ENCODE results near the gene PTPRT. TPM values are rescaled to one million over a fixed set of nuclear protein-coding genes. Genes with fewer than 3 reads are reported as not detected.

PTPRT gene
- total and polyA plus RNA-seq, 2 of the 13 experiments (the other 11 are each of a cell fraction or from before 2014, with no cell fraction given): under 0.01 to 0.09 TPM

DNA sequence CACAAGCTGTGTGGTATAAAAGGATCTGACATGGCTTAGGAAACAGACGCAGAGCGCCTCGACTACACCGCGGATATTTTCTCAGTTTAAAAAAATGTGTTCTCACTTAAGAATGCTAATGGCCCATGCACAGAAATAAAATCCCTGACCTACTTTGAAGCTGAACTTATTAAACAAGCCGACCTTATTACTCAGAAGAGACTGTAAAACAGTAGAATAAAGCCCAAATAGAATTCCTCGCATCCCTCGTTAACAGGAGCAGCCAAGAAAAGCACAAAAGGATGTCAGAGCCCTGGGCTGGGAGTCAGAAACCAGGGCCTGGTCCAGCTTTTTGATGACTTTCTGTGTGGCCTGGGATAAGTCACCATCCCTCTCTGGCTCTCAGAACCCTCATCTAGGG is 489.3 kb downstream of the PTPRT start:
- Histone ChIP-seq H3K4me3 (replicated peaks in 1 of 3; ENCODE audit: insufficient read depth in 1 of 3, low read depth in 2 of 3, low read length in 3 of 3) (no peak overlapping the region), H3K9ac (ENCODE audit: insufficient read depth, low read depth, low read length) (no peak overlapping the region), H3K9me3 (ENCODE audit: low read length) (peaks cover 72% of the 10 kb centered on the region), H3K4me2 (ENCODE audit: low read depth, low read length) (no peak overlapping the region), H3K79me2 (ENCODE audit: insufficient read depth, low read length) (no peaks in the 10 kb centered on the region), H3K27ac (ENCODE audit: extremely low read length, insufficient read depth, low read length) (no peak overlapping the region), H3K36me3 (replicated peaks in 1 of 2; ENCODE audit: control insufficient read depth in 1 of 2, insufficient read depth in 2 of 2, low read length in 2 of 2) (no peaks in the 10 kb centered on the region), H2AFZ (ENCODE audit: low read length) (no peak overlapping the region), H3K4me1 (ENCODE audit: insufficient read depth, low read length) (no peaks in the 10 kb centered on the region), H4K20me1 (ENCODE audit: insufficient read depth, low read length) (no peaks in the 10 kb centered on the region), H3K27me3 (ENCODE audit: control insufficient read depth in 1 of 2, insufficient read depth in 2 of 2, low read length in 2 of 2) (no peaks in the 10 kb centered on the region)
- DNase-seq (ENCODE audit: low spot score) (no peak), ATAC-seq (no peak), FAIRE-seq (no peak)
- 60% methylated on average over 8 of the region's 8 CpGs for WGBS (ENCODE audit: low lambda C conversion rate)
- CTCF ChIA-PET (ENCODE audit: low intra/inter-chr PET ratio, low total read pairs): no interaction called here
- POLR2A ChIA-PET: no interaction called here
- intact Hi-C loops (cut with micrococcal nuclease; ENCODE audit: unreplicated experiment) (no loop called here), in situ Hi-C loops (cut with HindIII; ENCODE audit: extremely low pct_ligation_motif_present, low pct_unique_long_range_greater_than_20kb) (no loop called here)
- no peak for TF ChIP-seq CHD4 (IDR thresholded peaks at IDR 0.05; ENCODE audit: borderline replicate concordance, low read length)
- TF ChIP-seq GTF2F1 (IDR thresholded peaks at IDR 0.05; ENCODE audit: low read length): no peak
- no peak for TF ChIP-seq MZF1 (CRISPR knock-in tag; IDR thresholded peaks at IDR 0.05; ENCODE audit: borderline replicate concordance)
- no peak for TF ChIP-seq ZNF746 (CRISPR knock-in tag; IDR thresholded peaks at IDR 0.05)
- TF ChIP-seq HES4 (CRISPR knock-in tag; IDR thresholded peaks at IDR 0.05; ENCODE audit: borderline replicate concordance): no peak
- no peak for TF ChIP-seq ZNF34 (CRISPR knock-in tag; IDR thresholded peaks at IDR 0.05; ENCODE audit: borderline replicate concordance)
- no peak for TF ChIP-seq ZNF367 (CRISPR knock-in tag; IDR thresholded peaks at IDR 0.05; ENCODE audit: borderline replicate concordance)
- no peak for TF ChIP-seq AGO1 (IDR thresholded peaks at IDR 0.05; ENCODE audit: low read depth, low read length, poor library complexity, severe bottlenecking)
- no TSS peak for BruUV-seq (replicated peaks)

DNA sequence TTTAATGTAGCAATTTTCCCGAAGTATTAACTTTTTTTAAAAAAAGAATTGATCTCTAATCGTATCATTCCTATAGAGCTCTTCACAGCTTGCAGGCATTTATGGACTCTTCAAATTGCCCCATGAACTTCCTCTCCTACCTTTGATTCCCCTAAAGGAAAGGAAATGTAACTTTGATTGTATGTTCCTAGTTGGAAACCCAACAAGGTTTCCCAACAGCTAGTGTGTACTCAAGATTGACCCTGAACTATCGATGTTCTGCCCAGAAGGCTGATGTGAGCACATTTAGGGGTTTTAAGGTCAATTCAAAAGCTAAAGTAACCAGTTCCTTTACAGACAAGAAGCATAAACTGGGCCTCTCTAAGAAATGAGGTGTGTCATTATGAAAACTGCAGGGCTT is 491.7 kb downstream of the PTPRT start:
- intact Hi-C loops (cut with micrococcal nuclease; ENCODE audit: unreplicated experiment): no loop called here
- Histone ChIP-seq H3K4me2 (ENCODE audit: low read depth, low read length) (no peak overlapping the region), H3K9me3 (ENCODE audit: low read length) (peaks cover 61% of the 10 kb centered on the region), H3K9ac (ENCODE audit: insufficient read depth, low read depth, low read length) (no peak overlapping the region), H3K4me1 (ENCODE audit: insufficient read depth, low read length) (no peaks in the 10 kb centered on the region), H3K27me3 (ENCODE audit: control insufficient read depth in 1 of 2, insufficient read depth in 2 of 2, low read length in 2 of 2) (no peaks in the 10 kb centered on the region), H3K4me3 (replicated peaks in 1 of 3; ENCODE audit: insufficient read depth in 1 of 3, low read depth in 2 of 3, low read length in 3 of 3) (no peak overlapping the region), H4K20me1 (ENCODE audit: insufficient read depth, low read length) (no peaks in the 10 kb centered on the region), H2AFZ (ENCODE audit: low read length) (no peak overlapping the region), H3K79me2 (ENCODE audit: insufficient read depth, low read length) (no peaks in the 10 kb centered on the region), H3K27ac (ENCODE audit: extremely low read length, insufficient read depth, low read length) (no peak overlapping the region), H3K36me3 (replicated peaks in 1 of 2; ENCODE audit: control insufficient read depth in 1 of 2, insufficient read depth in 2 of 2, low read length in 2 of 2) (no peaks in the 10 kb centered on the region)
- ATAC-seq (no peak), DNase-seq (ENCODE audit: low spot score) (no peak), FAIRE-seq (no peak)
- ChIA-PET POLR2A (no interaction called here), CTCF (ENCODE audit: low intra/inter-chr PET ratio, low total read pairs) (no interaction called here)
- BruUV-seq (replicated peaks): no TSS peak
- in situ Hi-C loops (cut with HindIII; ENCODE audit: extremely low pct_ligation_motif_present, low pct_unique_long_range_greater_than_20kb): no loop called here
- 3% methylated on average over 3 of the region's 3 CpGs for WGBS (ENCODE audit: low lambda C conversion rate)
- TF ChIP-seq, protein P1, sequence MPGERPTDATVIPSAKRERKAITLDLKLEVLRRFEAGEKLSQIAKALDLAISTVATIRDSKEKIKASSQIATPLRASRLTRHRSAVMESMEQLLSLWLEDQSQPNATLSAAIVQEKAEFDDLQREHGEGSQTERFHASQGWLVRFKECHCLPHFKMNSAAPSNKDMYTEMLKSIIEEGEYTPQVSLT (CRISPR knock-in tag; IDR thresholded peaks at IDR 0.05; ENCODE audit: borderline replicate concordance, low read depth): no peak
- no peak for TF ChIP-seq ZNF605 (CRISPR knock-in tag; IDR thresholded peaks at IDR 0.05)
- TF ChIP-seq EHMT2 (IDR thresholded peaks at IDR 0.05; ENCODE audit: borderline replicate concordance, low read depth, low read length): no peak
- TF ChIP-seq ZNF335 (CRISPR knock-in tag; IDR thresholded peaks at IDR 0.05): no peak
- no peak for TF ChIP-seq ZFP90 (CRISPR knock-in tag; IDR thresholded peaks at IDR 0.05; ENCODE audit: borderline replicate concordance)
- no peak for TF ChIP-seq TBX2 (CRISPR knock-in tag; IDR thresholded peaks at IDR 0.05; ENCODE audit: borderline replicate concordance)
- no peak for TF ChIP-seq ZNF292 (CRISPR knock-in tag; IDR thresholded peaks at IDR 0.05; ENCODE audit: borderline replicate concordance, low read depth)
- TF ChIP-seq, protein P2, sequence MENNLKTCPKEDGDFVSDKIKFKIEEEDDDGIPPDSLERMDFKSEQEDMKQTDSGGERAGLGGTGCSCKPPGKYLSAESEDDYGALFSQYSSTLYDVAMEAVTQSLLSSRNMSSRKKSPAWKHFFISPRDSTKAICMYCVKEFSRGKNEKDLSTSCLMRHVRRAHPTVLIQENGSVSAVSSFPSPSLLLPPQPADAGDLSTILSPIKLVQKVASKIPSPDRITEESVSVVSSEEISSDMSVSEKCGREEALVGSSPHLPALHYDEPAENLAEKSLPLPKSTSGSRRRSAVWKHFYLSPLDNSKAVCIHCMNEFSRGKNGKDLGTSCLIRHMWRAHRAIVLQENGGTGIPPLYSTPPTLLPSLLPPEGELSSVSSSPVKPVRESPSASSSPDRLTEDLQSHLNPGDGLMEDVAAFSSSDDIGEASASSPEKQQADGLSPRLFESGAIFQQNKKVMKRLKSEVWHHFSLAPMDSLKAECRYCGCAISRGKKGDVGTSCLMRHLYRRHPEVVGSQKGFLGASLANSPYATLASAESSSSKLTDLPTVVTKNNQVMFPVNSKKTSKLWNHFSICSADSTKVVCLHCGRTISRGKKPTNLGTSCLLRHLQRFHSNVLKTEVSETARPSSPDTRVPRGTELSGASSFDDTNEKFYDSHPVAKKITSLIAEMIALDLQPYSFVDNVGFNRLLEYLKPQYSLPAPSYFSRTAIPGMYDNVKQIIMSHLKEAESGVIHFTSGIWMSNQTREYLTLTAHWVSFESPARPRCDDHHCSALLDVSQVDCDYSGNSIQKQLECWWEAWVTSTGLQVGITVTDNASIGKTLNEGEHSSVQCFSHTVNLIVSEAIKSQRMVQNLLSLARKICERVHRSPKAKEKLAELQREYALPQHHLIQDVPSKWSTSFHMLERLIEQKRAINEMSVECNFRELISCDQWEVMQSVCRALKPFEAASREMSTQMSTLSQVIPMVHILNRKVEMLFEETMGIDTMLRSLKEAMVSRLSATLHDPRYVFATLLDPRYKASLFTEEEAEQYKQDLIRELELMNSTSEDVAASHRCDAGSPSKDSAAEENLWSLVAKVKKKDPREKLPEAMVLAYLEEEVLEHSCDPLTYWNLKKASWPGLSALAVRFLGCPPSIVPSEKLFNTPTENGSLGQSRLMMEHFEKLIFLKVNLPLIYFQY (CRISPR knock-in tag; IDR thresholded peaks at IDR 0.05; ENCODE audit: borderline replicate concordance): no peak
